Neutrophil (primary cell): Measurements from ENCODE around the gene MARCHF7.
"Not testable (repeated sequence)": the region's sequence is repeated elsewhere in the genome, so short reads cannot be mapped to it uniquely, and the experiment has no call there.

ENCODE experiments used
- H3K27ac ChIP-seq: fragments of 200-600 bp; sonication (generic); 2 replicates; pipeline ENCODE4 v1.5.1; 2016; ENCODE audit warnings: mild to moderate bottlenecking, moderate library complexity
- H3K27me3 ChIP-seq: fragments of 200-600 bp; sonication (generic); 2 replicates; pipeline ENCODE4 v1.6.0; 2016; ENCODE audit warnings: mild to moderate bottlenecking
- H3K36me3 ChIP-seq: fragments of 200-600 bp; sonication (generic); 2 replicates; pipeline ENCODE4 v1.5.1; 2017
- H3K4me1 ChIP-seq, 2 experiments: fragments of 200-600 bp in 1 of 2; sonication (generic) in 1 of 2; 1 replicate in 1 of 2; 2 replicates in 1 of 2; pipeline versions ENCODE4 v1.5.1 to v1.6.1; 2013 to 2016; ENCODE audit warnings: low read depth in 1 of 2, low read length in 1 of 2, mild to moderate bottlenecking in 1 of 2, moderate library complexity in 1 of 2; ENCODE audit not compliant: control insufficient read depth in 1 of 2, insufficient read depth in 1 of 2
- H3K4me3 ChIP-seq, 2 experiments: fragments of 200-600 bp in 1 of 2; sonication (generic) in 1 of 2; 1 replicate in 1 of 2; 2 replicates in 1 of 2; pipeline ENCODE4 v1.5.1; 2013 to 2016; ENCODE audit warnings: low read depth in 1 of 2, low read length in 1 of 2, mild to moderate bottlenecking in 1 of 2, moderate library complexity in 1 of 2
- H3K9me3 ChIP-seq: fragments of 200-600 bp; sonication (generic); 2 replicates; pipeline ENCODE4 v1.5.1; 2016
- TF ChIP-seq, protein P1 (sequence below): fragments of 200-600 bp; sonication (generic); IDR thresholded peaks from 2 replicates; pipeline ENCODE4 v1.5.1; 2016; ENCODE audit warnings: antibody characterized with exemption

Gene MARCHF7

GRCh38 chr2:159737917-159738296 lies 25.6 kb downstream of the MARCHF7 start:
- Histone ChIP-seq H3K27ac (peak overlapping the region; percentile 53), H3K9me3 (no peaks in the 10 kb centered on the region), H3K4me1 (no peaks in the 10 kb centered on the region), H3K36me3 (peaks cover 72% of the 10 kb centered on the region), H3K4me3 (no peak overlapping the region), H3K27me3 (no peaks in the 10 kb centered on the region)
- TF ChIP-seq, protein P1, sequence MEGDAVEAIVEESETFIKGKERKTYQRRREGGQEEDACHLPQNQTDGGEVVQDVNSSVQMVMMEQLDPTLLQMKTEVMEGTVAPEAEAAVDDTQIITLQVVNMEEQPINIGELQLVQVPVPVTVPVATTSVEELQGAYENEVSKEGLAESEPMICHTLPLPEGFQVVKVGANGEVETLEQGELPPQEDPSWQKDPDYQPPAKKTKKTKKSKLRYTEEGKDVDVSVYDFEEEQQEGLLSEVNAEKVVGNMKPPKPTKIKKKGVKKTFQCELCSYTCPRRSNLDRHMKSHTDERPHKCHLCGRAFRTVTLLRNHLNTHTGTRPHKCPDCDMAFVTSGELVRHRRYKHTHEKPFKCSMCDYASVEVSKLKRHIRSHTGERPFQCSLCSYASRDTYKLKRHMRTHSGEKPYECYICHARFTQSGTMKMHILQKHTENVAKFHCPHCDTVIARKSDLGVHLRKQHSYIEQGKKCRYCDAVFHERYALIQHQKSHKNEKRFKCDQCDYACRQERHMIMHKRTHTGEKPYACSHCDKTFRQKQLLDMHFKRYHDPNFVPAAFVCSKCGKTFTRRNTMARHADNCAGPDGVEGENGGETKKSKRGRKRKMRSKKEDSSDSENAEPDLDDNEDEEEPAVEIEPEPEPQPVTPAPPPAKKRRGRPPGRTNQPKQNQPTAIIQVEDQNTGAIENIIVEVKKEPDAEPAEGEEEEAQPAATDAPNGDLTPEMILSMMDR = no peak

GRCh38 chr2:159738509-159739390 lies 26.4 kb downstream of the MARCHF7 start:
- TF ChIP-seq, protein P1 = no peak
- H3K27ac ChIP-seq = peak overlapping the region; percentile 53
- H3K36me3 ChIP-seq = peaks cover 72% of the 10 kb centered on the region
- H3K4me3 ChIP-seq = no peak overlapping the region
- no peaks in the 10 kb centered on the region for H3K4me1 ChIP-seq
- H3K9me3 ChIP-seq = no peaks in the 10 kb centered on the region
- H3K27me3 ChIP-seq = no peaks in the 10 kb centered on the region

GRCh38 chr2:159742846-159743245 lies 30.5 kb downstream of the MARCHF7 start:
- TF ChIP-seq, protein P1 = no peak
- Histone ChIP-seq H3K4me3 (no peak overlapping the region), H3K9me3 (no peaks in the 10 kb centered on the region), H3K36me3 (peaks cover 77% of the 10 kb centered on the region), H3K4me1 (no peaks in the 10 kb centered on the region), H3K27ac (peak overlapping the region; percentile 27), H3K27me3 (no peaks in the 10 kb centered on the region)

- H3K36me3 ChIP-seq = peaks cover 77% of the 10 kb centered on the region
- H3K27me3 ChIP-seq = no peaks in the 10 kb centered on the region
- no peak overlapping the region for H3K4me3 ChIP-seq
- TF ChIP-seq, protein P1 = no peak
- no peaks in the 10 kb centered on the region for H3K4me1 ChIP-seq
- H3K9me3 ChIP-seq = no peaks in the 10 kb centered on the region
- peak overlapping the region; percentile 1 for H3K27ac ChIP-seq
These were observed 32.1 kb downstream of the MARCHF7 start for GRCh38 chr2:159744363-159744762.

GRCh38 chr2:159745237-159745636 lies 32.9 kb downstream of the MARCHF7 start:
- H3K4me1 ChIP-seq, H3K9me3 ChIP-seq, H3K4me3 ChIP-seq, H3K27me3 ChIP-seq: not testable (repeated sequence)
- peaks cover 82% of the 10 kb centered on the region for H3K36me3 ChIP-seq
- peak overlapping the region; percentile 1 for H3K27ac ChIP-seq

GRCh38 chr2:159748089-159748488 lies 35.8 kb downstream of the MARCHF7 start:
- H3K9me3 ChIP-seq = no peaks in the 10 kb centered on the region
- no peak overlapping the region for H3K4me3 ChIP-seq
- peaks cover 2 to 4% of the 10 kb centered on the region in 2 experiments for H3K4me1 ChIP-seq
- no peaks in the 10 kb centered on the region for H3K27me3 ChIP-seq
- H3K27ac ChIP-seq = peak overlapping the region; percentile 10
- H3K36me3 ChIP-seq = peaks cover 90% of the 10 kb centered on the region
- TF ChIP-seq, protein P1 = no peak
